Measurements from ENCODE around the gene MPZL2. TPM values are rescaled to one million over a fixed set of nuclear protein-coding genes. Genes with fewer than 3 reads are reported as not detected.
A peak's percentile ranks its signal among the peaks of the same experiment; 100 is the strongest.

The MPZL2 gene
- total RNA-seq, 1 experiment from 2014 or later: 51.5 TPM

- H3F3A ChIP-seq (ENCODE audit: low read length, unreplicated experiment): no peaks in the 10 kb centered on the region
- peak overlapping the region; percentile 74 for H3K4me2 ChIP-seq (ENCODE audit: low read length)
- ChIA-PET POLR2A (ENCODE audit: unreplicated experiment) (interaction anchor here (0.5 kb wide), 1 partner anchor 87 kb away, joined by 3 read pairs; no protein-coding TSS in a partner anchor), CTCF (interaction anchor here (0.5 to 0.7 kb wide), 2 partner anchors 78 to 96 kb away, joined by 3 to 6 read pairs; no protein-coding TSS in a partner anchor)
- ATAC-seq (no peak), DNase-seq (no peak)
- H3K4me1 ChIP-seq (ENCODE audit: insufficient read depth, low read length): peaks cover 43% of the 10 kb centered on the region
- H3K27me3 ChIP-seq (ENCODE audit: low read length): no peaks in the 10 kb centered on the region
- H3K27ac ChIP-seq (ENCODE audit: low read length): peak overlapping the region; percentile 66
- no peaks in the 10 kb centered on the region for H3K9me2 ChIP-seq (replicated peaks; ENCODE audit: low read length)
- H3K79me2 ChIP-seq (ENCODE audit: low read length): no peaks in the 10 kb centered on the region
- H3K36me3 ChIP-seq (ENCODE audit: low read depth, low read length): no peaks in the 10 kb centered on the region
- H3K9ac ChIP-seq (ENCODE audit: low read length): no peak overlapping the region
- H3K4me3 ChIP-seq (ENCODE audit: low read length): no peak overlapping the region
- TF ChIP-seq EZH2 (IDR thresholded peaks at IDR 0.05; ENCODE audit: low read length, unreplicated experiment): no peak
- no peak for TF ChIP-seq CTCF (conservative IDR thresholded peaks at IDR 0.05; ENCODE audit: low read depth, low read length)
- no peak for TF ChIP-seq EZH2phosphoT487 (IDR thresholded peaks at IDR 0.05; ENCODE audit: borderline replicate concordance, low read length)
- no TSS peak for BruUV-seq (replicated peaks)
- intact Hi-C loops (cut with micrococcal nuclease): no loop called here
- H4K20me1 ChIP-seq (ENCODE audit: low read length): no peaks in the 10 kb centered on the region
- no peak overlapping the region for H2AFZ ChIP-seq (ENCODE audit: low read length)
- no peaks in the 10 kb centered on the region for H3K9me3 ChIP-seq (ENCODE audit: low read length)
These were observed 12.3 kb upstream of the MPZL2 start for GRCh38 chr11:118276422-118276821.

GRCh38 chr11:118275176-118275575, 11.1 kb upstream of the MPZL2 start:
- H3K9me3 ChIP-seq (ENCODE audit: low read length): no peaks in the 10 kb centered on the region
- ChIA-PET CTCF (interaction anchor here (0.5 to 0.7 kb wide), 2 partner anchors 25 to 76 kb away, joined by 3 to 5 read pairs; no protein-coding TSS in a partner anchor), POLR2A (ENCODE audit: unreplicated experiment) (no interaction called here)
- TF ChIP-seq EZH2phosphoT487 (IDR thresholded peaks at IDR 0.05; ENCODE audit: borderline replicate concordance, low read length): no peak
- no peak for TF ChIP-seq CTCF (conservative IDR thresholded peaks at IDR 0.05; ENCODE audit: low read depth, low read length)
- TF ChIP-seq EZH2 (IDR thresholded peaks at IDR 0.05; ENCODE audit: low read length, unreplicated experiment): no peak
- H3K4me2 ChIP-seq (ENCODE audit: low read length): peak overlapping the region; percentile 36; the same call in 1 of the 2 replicates
- peak overlapping the region; percentile 40; the same call in 1 of the 2 replicates for H3K9ac ChIP-seq (ENCODE audit: low read length)
- ATAC-seq (peak; percentile 37), DNase-seq (peak; percentile 94)
- no peaks in the 10 kb centered on the region for H4K20me1 ChIP-seq (ENCODE audit: low read length)
- H2AFZ ChIP-seq (ENCODE audit: low read length): no peak overlapping the region
- H3K4me3 ChIP-seq (ENCODE audit: low read length): no peak overlapping the region
- intact Hi-C loops (cut with micrococcal nuclease): no loop called here
- peak overlapping the region; percentile 66 for H3K27ac ChIP-seq (ENCODE audit: low read length)
- no peaks in the 10 kb centered on the region for H3K36me3 ChIP-seq (ENCODE audit: low read depth, low read length)
- no peaks in the 10 kb centered on the region for H3K27me3 ChIP-seq (ENCODE audit: low read length)
- no TSS peak for BruUV-seq (replicated peaks)
- H3K9me2 ChIP-seq (replicated peaks; ENCODE audit: low read length): no peaks in the 10 kb centered on the region
- no peaks in the 10 kb centered on the region for H3K79me2 ChIP-seq (ENCODE audit: low read length)
- no peaks in the 10 kb centered on the region for H3F3A ChIP-seq (ENCODE audit: low read length, unreplicated experiment)
- peaks cover 43% of the 10 kb centered on the region for H3K4me1 ChIP-seq (ENCODE audit: insufficient read depth, low read length)

DNA sequence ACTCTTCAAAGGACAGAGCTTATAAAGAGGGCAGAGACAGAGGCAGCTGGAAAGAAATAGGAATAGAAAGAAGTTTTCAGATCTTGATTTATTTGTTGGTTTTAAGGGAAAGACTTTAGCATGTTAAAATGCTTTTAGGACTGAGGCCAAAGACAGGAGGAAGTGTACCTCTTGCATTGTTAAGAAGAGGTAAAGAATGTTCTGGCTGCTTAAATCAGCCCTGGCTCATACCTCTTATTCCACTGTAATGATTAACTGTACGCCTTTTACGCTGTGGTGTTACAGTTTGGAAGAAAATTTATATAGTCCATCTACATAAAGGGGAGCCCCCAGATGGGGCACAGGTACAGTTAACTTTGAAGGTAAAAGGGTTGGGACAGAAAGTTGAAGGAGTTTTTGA, 10.1 kb upstream of the MPZL2 start:
- ChIA-PET POLR2A (ENCODE audit: unreplicated experiment) (no interaction called here), CTCF (no interaction called here)
- peak; percentile 20; the same call in 1 of the 2 replicates for ATAC-seq
- H3K9me2 ChIP-seq (replicated peaks; ENCODE audit: low read length): no peaks in the 10 kb centered on the region
- H3K79me2 ChIP-seq (ENCODE audit: low read length): no peaks in the 10 kb centered on the region
- DNase-seq: peak; percentile 20
- H2AFZ ChIP-seq (ENCODE audit: low read length): no peak overlapping the region
- H3K4me2 ChIP-seq (ENCODE audit: low read length): no peak overlapping the region
- no peaks in the 10 kb centered on the region for H3K36me3 ChIP-seq (ENCODE audit: low read depth, low read length)
- no peaks in the 10 kb centered on the region for H4K20me1 ChIP-seq (ENCODE audit: low read length)
- no TSS peak for BruUV-seq (replicated peaks)
- intact Hi-C loops (cut with micrococcal nuclease): no loop called here
- no peaks in the 10 kb centered on the region for H3K9me3 ChIP-seq (ENCODE audit: low read length)
- no peaks in the 10 kb centered on the region for H3F3A ChIP-seq (ENCODE audit: low read length, unreplicated experiment)
- H3K27me3 ChIP-seq (ENCODE audit: low read length): no peaks in the 10 kb centered on the region
- H3K4me3 ChIP-seq (ENCODE audit: low read length): no peak overlapping the region
- peaks cover 43% of the 10 kb centered on the region for H3K4me1 ChIP-seq (ENCODE audit: insufficient read depth, low read length)
- H3K27ac ChIP-seq (ENCODE audit: low read length): no peak overlapping the region
- no peak overlapping the region for H3K9ac ChIP-seq (ENCODE audit: low read length)
- no peak for TF ChIP-seq EZH2 (IDR thresholded peaks at IDR 0.05; ENCODE audit: low read length, unreplicated experiment)
- TF ChIP-seq EZH2phosphoT487 (IDR thresholded peaks at IDR 0.05; ENCODE audit: borderline replicate concordance, low read length): no peak
- TF ChIP-seq CTCF (conservative IDR thresholded peaks at IDR 0.05; ENCODE audit: low read depth, low read length): no peak
